Panc1 (cell line): ENCODE measurements around the gene ODC1. TPM values are rescaled to one million over a fixed set of nuclear protein-coding genes. Genes with fewer than 3 reads are reported as not detected.
"Not testable (repeated sequence)": the region's sequence is repeated elsewhere in the genome, so short reads cannot be mapped to it uniquely, and the experiment has no call there.

Source experiments
- ATAC-seq: fragments of 200-7000 bp; cut with Tn5 transposase; 2 replicates; pipeline ENCODE4 v1.9.1; 2020; ENCODE audit warnings: mild to moderate bottlenecking, moderate library complexity
- BruUV-seq: library from RNA; stranded (reverse); fragments of 400-500 nt; replicated peaks from 2 replicates; lab custom pipeline; 2021; lab: Mats Ljungman, UMichigan
- CTCF ChIA-PET: fragments of 300-600 bp; sonication (Branson Sonifier 250); formaldehyde crosslinking; loops from one replicate; lab custom pipeline; 2022; ENCODE audit warnings: antibody characterized with exemption; lab: Charles Lee
- POLR2A ChIA-PET: fragments of 300-600 bp; sonication (Branson Sonifier 250); formaldehyde crosslinking; loops from one replicate; lab custom pipeline; 2022; ENCODE audit warnings: antibody characterized with exemption; lab: Charles Lee
- DNase-seq: peaks from one replicate; pipeline ENCODE4 v3.0.0-alpha.2; 2010; ENCODE audit warnings: low read depth, low spot score
- H3K27ac ChIP-seq: 2 replicates; pipeline ENCODE4 v1.5.1; 2011; ENCODE audit warnings: mild to moderate bottlenecking, low read length, inconsistent platforms
- H3K27me3 ChIP-seq: fragments of 200-500 bp; sonication (Bioruptor generic); 2 replicates; pipeline ENCODE4 v1.6.0; 2014; ENCODE audit warnings: low read length, inconsistent platforms; ENCODE audit not compliant: control insufficient read depth, insufficient read depth
- H3K36me3 ChIP-seq: fragments of 200-500 bp; sonication (Bioruptor generic); 2 replicates; pipeline ENCODE4 v1.5.1; 2014; ENCODE audit warnings: inconsistent platforms, mild to moderate bottlenecking, low read length, moderate library complexity; ENCODE audit not compliant: control insufficient read depth, insufficient read depth
- H3K4me1 ChIP-seq: 2 replicates; pipeline ENCODE4 v1.5.1; 2011; ENCODE audit warnings: inconsistent platforms, mild to moderate bottlenecking, low read length, moderate library complexity; ENCODE audit not compliant: control insufficient read depth, insufficient read depth
- H3K4me3 ChIP-seq, 2 experiments: 2 replicates each; pipeline ENCODE4 v1.5.1; 2011 to 2012; ENCODE audit warnings: low read depth in 2 of 2, low read length in 2 of 2, mild to moderate bottlenecking in 2 of 2, inconsistent platforms in 1 of 2, moderate library complexity in 1 of 2
- H3K9me3 ChIP-seq: fragments of 200-500 bp; sonication (Bioruptor generic); 2 replicates; pipeline ENCODE4 v1.5.1; 2014; ENCODE audit warnings: low read depth, mild to moderate bottlenecking, inconsistent platforms, low read length, moderate library complexity; ENCODE audit not compliant: control insufficient read depth, insufficient read depth
- CTCF ChIP-seq: fragments of 450-650 bp; IDR thresholded peaks from 2 replicates; pipeline ENCODE4 v1.5.1; 2017; ENCODE audit warnings: mild to moderate bottlenecking
- POLR2AphosphoS5 ChIP-seq: IDR thresholded peaks from 2 replicates; pipeline ENCODE4 v1.6.1; 2012; ENCODE audit warnings: mild to moderate bottlenecking, low read depth, low read length, moderate library complexity
- SIN3A ChIP-seq: IDR thresholded peaks from 2 replicates; pipeline ENCODE4 v1.6.1; 2012; ENCODE audit warnings: low read depth, mild to moderate bottlenecking, low read length, moderate library complexity, borderline replicate concordance; ENCODE audit not compliant: insufficient read depth
- TCF7L2 ChIP-seq: IDR thresholded peaks from 2 replicates; pipeline ENCODE4 v1.6.1; 2011; ENCODE audit warnings: mild to moderate bottlenecking, low read depth, low read length, inconsistent platforms
- in situ Hi-C: cut with HindIII; loops from 2 replicates; pipeline ENCODE4 v1.10.0; 2016; ENCODE audit warnings: low sequenced_read_pairs, low pct_unique_long_range_greater_than_20kb
- intact Hi-C: fragments of 100-400 bp; cut with micrococcal nuclease; formaldehyde crosslinking; loops from one replicate; pipeline ENCODE4 v1.10.0; 2022; ENCODE audit not compliant: unreplicated experiment
- total RNA-seq: library from RNA; stranded (reverse); gene quantifications from one replicate; pipeline ENCODE4 v1.2.1, GENCODE V29; 2021; ENCODE audit not compliant: unreplicated experiment
- TF ChIP-seq, protein P1 (sequence below), 2 experiments: IDR thresholded peaks; 2 replicates each; pipeline ENCODE4 v1.6.1; 2011 to 2012; ENCODE audit warnings: low read depth in 2 of 2, control low read depth in 1 of 2, low read length in 1 of 2, mild to moderate bottlenecking in 1 of 2, moderate library complexity in 1 of 2; ENCODE audit not compliant: insufficient read depth in 1 of 2

The ODC1 gene
- total RNA-seq, 1 experiment from 2014 or later: 159 TPM

DNA sequence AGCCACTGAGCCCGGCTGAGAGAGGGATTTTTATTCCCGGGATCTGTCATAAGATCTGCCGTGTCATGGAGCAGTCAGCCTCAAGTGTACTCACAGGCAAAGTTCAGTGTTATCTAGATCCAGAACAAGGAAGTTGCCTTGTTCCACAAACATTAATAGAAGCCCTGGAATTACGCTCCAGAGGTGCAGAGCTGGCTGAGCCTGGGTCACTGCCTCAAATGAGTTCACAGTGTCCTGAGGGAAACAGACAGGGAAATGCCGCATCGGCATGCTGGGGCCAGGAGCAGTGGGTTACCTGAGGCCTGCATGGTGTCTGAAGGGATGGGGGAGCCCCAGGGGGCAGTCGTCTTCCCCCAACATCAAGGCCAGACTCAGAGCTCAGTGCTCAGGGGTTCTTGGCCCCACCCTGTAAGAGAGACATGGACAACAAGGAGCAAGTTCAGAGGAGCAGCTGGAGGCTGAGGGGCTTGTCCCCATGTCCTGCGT lies 42.7 kb upstream of the ODC1 start:
- Histone ChIP-seq H3K36me3 (no peaks in the 10 kb centered on the region), H3K9me3 (no peaks in the 10 kb centered on the region), H3K27ac (no peak overlapping the region), H3K27me3 (no peaks in the 10 kb centered on the region), H3K4me1 (peaks cover 13% of the 10 kb centered on the region), H3K4me3 (no peak overlapping the region)
- BruUV-seq: no TSS peak
- POLR2A ChIA-PET: no interaction called here
- ATAC-seq (no peak), DNase-seq (no peak)
- CTCF ChIA-PET: no interaction called here
- intact Hi-C loops: no loop called here
- TF ChIP-seq CTCF: no peak
- no peak for TF ChIP-seq TCF7L2
- TF ChIP-seq SIN3A: no peak
- TF ChIP-seq, protein P1, sequence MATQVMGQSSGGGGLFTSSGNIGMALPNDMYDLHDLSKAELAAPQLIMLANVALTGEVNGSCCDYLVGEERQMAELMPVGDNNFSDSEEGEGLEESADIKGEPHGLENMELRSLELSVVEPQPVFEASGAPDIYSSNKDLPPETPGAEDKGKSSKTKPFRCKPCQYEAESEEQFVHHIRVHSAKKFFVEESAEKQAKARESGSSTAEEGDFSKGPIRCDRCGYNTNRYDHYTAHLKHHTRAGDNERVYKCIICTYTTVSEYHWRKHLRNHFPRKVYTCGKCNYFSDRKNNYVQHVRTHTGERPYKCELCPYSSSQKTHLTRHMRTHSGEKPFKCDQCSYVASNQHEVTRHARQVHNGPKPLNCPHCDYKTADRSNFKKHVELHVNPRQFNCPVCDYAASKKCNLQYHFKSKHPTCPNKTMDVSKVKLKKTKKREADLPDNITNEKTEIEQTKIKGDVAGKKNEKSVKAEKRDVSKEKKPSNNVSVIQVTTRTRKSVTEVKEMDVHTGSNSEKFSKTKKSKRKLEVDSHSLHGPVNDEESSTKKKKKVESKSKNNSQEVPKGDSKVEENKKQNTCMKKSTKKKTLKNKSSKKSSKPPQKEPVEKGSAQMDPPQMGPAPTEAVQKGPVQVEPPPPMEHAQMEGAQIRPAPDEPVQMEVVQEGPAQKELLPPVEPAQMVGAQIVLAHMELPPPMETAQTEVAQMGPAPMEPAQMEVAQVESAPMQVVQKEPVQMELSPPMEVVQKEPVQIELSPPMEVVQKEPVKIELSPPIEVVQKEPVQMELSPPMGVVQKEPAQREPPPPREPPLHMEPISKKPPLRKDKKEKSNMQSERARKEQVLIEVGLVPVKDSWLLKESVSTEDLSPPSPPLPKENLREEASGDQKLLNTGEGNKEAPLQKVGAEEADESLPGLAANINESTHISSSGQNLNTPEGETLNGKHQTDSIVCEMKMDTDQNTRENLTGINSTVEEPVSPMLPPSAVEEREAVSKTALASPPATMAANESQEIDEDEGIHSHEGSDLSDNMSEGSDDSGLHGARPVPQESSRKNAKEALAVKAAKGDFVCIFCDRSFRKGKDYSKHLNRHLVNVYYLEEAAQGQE (IDR thresholded peaks at IDR 0.05; ENCODE audit: insufficient read depth in 1 of 2, low read depth in 2 of 2, low read length in 1 of 2): no peak
- no peak for TF ChIP-seq POLR2AphosphoS5
- in situ Hi-C loops: no loop called here

- Histone ChIP-seq H3K36me3 (no peaks in the 10 kb centered on the region), H3K9me3 (no peaks in the 10 kb centered on the region), H3K4me3 (no peak overlapping the region), H3K4me1 (peaks cover 13% of the 10 kb centered on the region), H3K27me3 (peaks cover 4% of the 10 kb centered on the region; the same call in 1 of the 2 replicates), H3K27ac (no peak overlapping the region)
- BruUV-seq: no TSS peak
- TF ChIP-seq, protein P1 (IDR thresholded peaks at IDR 0.05; ENCODE audit: insufficient read depth in 1 of 2, low read depth in 2 of 2, low read length in 1 of 2): no peak
- TF ChIP-seq CTCF (no peak), POLR2AphosphoS5 (no peak), TCF7L2 (no peak), SIN3A (no peak)
- intact Hi-C loops: no loop called here
- CTCF ChIA-PET: no interaction called here
- DNase-seq (no peak), ATAC-seq (no peak)
- in situ Hi-C loops: no loop called here
- POLR2A ChIA-PET: no interaction called here
Measured at GRCh38 chr2:10489842-10490555, 41.9 kb upstream of the ODC1 start.

- POLR2A ChIA-PET, CTCF ChIA-PET, H3K4me1 ChIP-seq, ATAC-seq, intact Hi-C loops, H3K4me3 ChIP-seq, H3K36me3 ChIP-seq, H3K27ac ChIP-seq, BruUV-seq, H3K9me3 ChIP-seq, DNase-seq, in situ Hi-C loops: not testable (repeated sequence)
- peaks cover 10% of the 10 kb centered on the region for H3K27me3 ChIP-seq
Measured at GRCh38 chr2:10488142-10488541, 40.0 kb upstream of the ODC1 start.
